GM18870 (cell line): ENCODE results near the gene ADARB2.

ENCODE experiments used
- ATAC-seq: cut with Tn5 transposase; IDR thresholded peaks from one replicate; pipeline ENCODE4 v1.9.1; 2021; ENCODE audit warnings: moderate library complexity; ENCODE audit not compliant: unreplicated experiment

Gene ADARB2

DNA sequence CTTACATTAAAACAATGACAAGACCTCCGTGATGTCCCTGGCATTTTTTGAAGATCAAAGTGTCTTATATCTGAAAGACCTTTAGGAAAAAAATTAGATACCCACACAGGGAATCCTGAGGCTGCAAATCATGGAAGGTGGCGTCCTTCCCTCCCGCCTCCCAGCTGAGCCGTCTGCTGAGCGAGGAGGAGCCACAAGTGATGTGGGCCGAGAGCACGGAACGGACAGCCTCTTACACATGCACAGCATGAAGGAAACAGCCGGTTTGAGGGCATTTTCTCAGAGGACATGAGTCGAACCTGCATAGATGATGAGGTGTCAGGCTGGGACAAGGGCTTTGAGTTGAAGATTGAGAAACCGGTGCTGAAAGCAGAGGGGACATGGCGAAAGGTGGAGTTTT lies 163.3 kb downstream of the ADARB2 start:
- no peak for ATAC-seq

DNA sequence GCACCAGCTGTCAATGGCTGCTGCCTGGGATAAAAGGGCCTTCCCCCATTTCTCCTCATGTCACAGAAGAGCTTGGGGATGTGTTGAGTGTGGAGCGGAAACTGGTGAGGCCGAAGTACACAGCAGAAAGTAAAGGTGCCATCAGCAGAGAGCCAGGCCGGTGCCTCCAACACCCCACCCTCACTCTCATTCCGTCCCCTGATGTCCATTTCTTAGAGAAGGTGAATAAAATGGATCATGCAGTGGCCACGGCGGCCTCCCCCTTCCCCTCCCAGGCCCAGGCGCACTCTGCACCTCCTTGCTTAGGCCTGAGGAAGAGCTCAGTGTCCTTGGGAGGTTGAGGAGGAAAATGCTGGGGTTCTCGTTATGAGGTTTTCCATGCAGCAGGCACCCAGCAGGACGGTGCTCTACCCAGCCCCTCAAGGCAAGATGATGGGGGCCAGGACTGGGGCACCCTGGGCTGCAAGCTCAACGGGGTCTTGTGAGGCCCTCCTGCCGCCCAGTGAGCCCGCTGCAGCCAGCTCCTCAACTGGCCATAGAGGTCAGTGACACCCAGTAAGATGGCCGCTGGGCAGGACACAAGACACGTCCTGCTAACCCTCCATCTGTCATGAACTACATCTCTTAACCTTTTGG lies 163.9 kb downstream of the ADARB2 start:
- no peak for ATAC-seq

DNA sequence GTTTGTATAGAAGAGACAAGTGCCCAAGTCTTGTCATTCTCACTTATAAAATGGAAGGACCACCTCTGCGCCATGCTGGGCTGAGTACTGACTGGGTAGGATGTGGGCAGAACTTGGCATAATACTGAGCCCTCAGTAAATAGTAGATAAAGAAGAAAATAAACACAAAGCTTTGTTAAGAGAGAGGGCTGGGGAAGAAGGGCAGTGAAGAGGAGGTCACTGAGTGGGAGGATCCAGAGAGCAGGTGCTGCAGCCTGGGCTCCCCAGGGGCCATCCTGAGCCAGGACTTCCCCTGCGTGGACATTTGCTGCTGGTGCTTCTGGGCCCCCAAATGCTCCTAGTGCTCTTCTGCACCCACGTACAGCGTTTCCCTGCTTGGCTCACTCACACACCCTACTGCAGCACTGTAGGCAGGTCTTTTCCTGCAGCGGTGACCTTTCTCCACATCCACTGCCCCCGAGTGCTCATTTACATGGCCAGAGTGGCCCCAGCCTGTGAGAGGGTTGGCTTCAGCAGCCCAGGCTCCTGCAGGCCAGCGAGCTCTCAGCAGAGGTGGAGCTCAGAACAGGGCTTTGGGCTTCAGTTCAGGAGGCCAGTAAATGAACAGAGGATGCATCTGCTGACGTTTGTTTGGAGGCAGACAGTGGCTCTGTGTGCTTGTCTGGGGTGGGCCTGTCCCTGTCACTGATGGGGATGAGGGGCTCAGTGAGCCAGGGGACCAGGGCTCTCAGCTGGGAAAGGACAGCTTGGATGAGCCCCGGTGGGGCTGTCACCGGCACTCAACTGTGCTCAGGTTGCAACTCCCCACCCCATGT lies 164.6 kb downstream of the ADARB2 start:
- no peak for ATAC-seq

DNA sequence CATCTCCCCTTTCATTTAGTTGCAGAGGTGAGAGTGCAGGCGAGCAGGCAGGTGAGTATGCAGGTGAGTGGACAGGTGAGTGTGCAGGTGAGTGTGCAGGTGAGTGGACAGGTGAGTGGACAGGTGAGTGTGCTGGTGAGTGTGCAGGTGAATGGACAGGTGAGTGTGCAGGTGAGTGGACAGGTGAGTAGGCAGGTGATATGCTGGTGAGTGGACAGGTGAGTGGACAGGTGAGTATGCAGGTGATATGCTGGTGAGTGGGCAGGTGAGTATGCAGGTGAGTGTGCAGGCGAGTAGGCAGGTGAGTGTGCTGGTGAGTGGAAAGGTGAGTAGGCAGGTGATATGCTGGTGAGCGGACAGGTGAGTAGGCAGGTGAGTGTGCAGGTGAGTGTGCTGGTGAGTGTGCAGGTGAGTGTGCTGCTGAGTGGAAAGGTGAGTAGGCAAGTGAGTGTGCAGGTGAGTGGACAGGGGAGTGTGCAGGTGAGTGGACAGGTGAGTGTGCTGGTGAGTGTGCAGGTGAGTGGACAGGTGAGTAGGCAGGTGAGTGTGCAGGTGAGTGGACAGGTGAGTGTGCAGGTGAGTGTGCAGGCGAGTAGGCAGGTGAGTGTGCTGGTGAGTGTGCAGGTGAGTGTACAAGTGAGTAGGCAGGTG lies 165.6 kb downstream of the ADARB2 start:
- no peak for ATAC-seq

DNA sequence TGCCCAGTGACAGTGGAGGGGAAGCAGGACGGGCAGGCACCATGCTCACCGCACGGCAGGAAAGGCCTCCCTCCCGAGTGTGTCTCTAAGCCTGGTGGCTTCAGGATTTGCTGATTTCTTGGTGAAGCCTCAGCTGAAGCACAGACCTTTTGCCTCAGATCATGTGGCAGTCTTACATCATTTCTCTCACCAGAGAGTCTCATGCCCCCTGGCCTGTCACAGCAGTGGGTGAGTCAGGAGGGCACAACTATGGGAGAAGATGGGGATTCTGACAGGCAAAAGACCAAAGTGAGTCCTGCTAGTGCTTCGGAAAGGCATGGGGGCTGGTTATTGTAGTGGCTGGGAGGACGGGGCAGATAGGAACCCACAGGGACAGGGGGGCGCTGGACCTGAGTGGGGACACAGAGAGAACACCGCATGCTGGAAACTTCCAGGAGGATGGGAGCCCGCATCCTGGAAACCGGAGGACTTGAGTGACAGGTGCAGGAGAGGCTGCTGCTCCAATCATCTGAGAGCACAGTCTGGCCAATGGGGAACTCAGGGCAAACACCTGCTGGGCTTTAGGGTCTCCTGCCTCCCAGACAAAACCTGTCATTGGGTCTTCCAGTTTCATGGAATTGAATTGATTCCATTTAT lies 166.8 kb downstream of the ADARB2 start:
- ATAC-seq: no peak

DNA sequence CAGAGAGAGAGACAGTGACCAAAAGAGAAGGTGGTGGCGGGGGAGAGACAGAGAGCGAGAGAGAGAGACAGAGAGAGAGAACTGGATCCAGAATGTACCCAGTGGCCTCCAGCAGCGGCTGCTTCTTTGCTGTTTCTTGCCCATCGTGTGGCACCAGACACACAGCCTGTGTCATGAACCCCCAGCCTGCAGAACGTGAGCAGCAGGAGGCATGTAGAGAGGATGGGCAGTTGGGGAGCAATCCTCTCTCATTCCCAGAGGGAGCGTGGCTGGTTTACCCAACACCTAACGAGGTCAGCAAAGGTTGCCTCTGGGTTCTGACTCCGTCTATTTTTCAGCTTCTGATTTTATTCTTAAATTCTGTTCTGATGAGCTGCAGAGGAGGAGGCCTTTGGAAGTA lies 168.1 kb downstream of the ADARB2 start:
- ATAC-seq: no peak

DNA sequence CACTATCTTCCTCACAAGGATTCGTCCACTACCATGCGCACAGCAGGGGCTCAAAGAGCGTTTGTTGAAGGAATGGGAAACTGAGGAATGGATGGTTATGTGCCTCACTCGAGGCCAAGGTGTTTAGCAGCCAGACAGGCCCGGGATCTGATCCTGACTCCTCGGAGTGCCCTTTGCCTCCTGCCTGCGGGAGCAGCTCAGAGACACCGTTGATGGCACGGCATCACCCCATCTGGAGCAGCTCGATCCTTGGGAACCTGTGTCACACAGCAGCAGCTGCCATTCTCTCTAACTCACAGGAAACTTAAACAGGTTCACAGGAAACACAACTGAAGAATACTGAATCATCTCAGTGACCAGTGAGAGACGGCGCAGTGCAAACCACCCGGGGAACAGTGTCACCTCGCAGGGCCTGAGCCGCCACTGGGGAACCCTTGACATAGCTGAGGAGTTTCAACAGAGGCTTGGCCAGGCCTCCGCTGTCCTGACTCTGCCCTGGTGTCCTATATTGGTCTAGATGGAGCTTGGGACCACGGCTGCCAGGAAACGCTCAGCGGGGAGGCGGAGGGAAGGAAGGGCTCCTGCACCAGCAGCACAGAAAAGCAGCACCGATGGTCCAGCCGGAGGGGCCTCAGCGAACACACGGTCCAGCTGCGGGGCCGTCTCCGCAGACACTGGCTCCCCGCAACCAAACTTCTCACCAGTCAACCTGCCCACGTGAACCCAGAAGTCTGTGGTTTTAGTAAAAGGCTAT lies 169.4 kb downstream of the ADARB2 start:
- no peak for ATAC-seq

- no peak for ATAC-seq
These were observed 170.2 kb downstream of the ADARB2 start for GRCh38 chr10:1567152-1567551.

GRCh38 chr10:1564791-1565190 lies 172.5 kb downstream of the ADARB2 start:
- ATAC-seq: no peak

GRCh38 chr10:1563028-1563427 lies 174.3 kb downstream of the ADARB2 start:
- no peak for ATAC-seq

GRCh38 chr10:1561731-1562337 lies 175.5 kb downstream of the ADARB2 start:
- ATAC-seq: no peak

- no peak for ATAC-seq
These were observed 176.7 kb downstream of the ADARB2 start for GRCh38 chr10:1560535-1561192.

GRCh38 chr10:1559761-1560160 lies 177.6 kb downstream of the ADARB2 start:
- no peak for ATAC-seq

GRCh38 chr10:1559311-1559710 lies 178.0 kb downstream of the ADARB2 start:
- ATAC-seq: no peak

- ATAC-seq: no peak
These were observed 178.4 kb downstream of the ADARB2 start for GRCh38 chr10:1558906-1559305.

DNA sequence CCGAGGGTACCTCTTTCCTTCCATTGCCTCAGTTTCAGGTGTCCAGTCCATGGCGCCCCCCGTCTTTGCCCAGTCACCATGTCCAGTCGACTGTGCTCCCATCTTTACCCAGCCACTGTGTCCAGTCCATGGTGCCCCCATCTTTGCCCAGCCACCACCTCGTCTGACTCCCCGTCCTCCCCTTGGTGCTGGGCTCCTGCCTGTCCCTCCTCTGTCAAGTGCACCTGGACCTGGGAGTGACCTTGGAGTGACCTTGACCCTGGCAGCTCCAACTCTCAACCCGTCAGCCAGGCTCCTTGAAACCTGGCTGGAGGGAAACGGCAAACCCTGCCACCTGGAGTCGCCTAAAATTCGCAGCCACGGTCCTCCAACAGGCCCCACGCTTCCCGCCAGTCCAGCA lies 180.2 kb downstream of the ADARB2 start:
- ATAC-seq: no peak

DNA sequence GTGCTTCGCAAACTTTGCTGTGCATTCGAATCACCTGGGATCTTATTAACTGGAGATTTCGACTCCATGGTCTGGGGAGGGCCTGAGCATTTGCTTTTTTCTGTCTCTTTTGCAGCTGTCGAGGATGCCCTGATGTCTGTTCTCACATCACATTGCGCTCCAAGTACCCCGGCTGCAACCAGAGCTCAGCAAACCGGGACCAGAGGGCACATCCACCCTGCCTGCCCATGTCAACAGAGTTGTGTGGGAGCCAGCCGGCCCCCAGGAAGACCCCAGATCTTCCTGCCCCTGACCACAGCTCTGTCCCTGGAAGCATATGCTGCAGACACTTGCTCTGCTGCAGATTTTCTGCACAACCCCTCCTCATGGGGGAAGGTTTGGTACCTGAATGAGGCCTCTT lies 180.8 kb downstream of the ADARB2 start:
- ATAC-seq: no peak

- ATAC-seq: no peak
These were observed 183.4 kb downstream of the ADARB2 start for GRCh38 chr10:1553951-1554350.

DNA sequence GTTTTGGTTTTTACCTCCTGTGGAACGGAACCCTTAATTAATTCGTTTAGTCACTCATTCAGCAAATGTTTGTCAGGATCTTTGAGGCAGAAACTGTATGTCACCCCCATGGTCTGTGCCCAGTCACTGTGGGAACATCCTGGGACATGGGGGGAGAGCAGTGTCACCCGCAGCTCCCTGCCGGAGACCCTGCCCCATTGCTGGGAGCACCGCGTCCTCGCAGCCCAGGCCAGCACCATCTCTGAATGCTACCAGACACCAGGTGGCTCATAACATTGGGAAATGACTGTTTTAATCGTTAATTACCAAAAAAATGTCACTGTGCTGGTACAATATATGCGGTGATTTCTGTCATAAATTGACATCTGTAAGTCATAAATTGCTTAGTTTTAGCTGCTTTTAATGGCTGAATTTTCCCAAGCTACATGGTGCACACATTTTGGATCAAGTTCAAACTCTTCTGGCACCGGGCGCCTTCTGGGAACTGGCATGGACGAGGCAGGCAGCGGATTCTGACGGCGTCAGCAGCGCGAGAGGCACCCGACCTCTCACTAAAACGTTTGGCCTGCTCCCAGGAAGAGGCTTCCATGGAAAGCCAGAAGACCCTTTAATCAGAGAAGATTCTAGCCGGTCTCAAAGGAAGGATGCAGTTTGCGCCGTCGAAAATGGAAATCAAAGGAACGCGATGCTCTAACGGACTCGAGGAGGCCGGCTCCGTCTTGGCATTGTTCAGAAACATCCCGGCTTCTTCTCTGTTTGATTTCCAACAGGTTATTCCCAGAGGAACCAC lies 184.2 kb downstream of the ADARB2 start:
- no peak for ATAC-seq
